GM08714 (cell line): ENCODE measurements around the gene PPP1R37.
A peak's percentile ranks its signal among the peaks of the same experiment; 100 is the strongest.

ENCODE experiments used
- H3K4me3 ChIP-seq: fragments of 200-500 bp; sonication (Bioruptor generic); 2 replicates; pipeline ENCODE4 v1.5.1; 2014; ENCODE audit warnings: mild to moderate bottlenecking, low read length, inconsistent platforms
- ZNF274 ChIP-seq: IDR thresholded peaks from 2 replicates; pipeline ENCODE4 v1.6.1; 2012; ENCODE audit warnings: mild to moderate bottlenecking, low read depth, low read length

The PPP1R37 gene

GRCh38 chr19:45092747-45093678 lies at the start of gene PPP1R37:
PPP1R37 (plus strand) TSS chr19:45093179; CDS start chr19:45093326, 147 bp downstream.
- peak within 1 kb of the TSS; percentile 91 for H3K4me3 ChIP-seq
- no peak for TF ChIP-seq ZNF274

- H3K4me3 ChIP-seq, result no peak overlapping the region
- TF ChIP-seq ZNF274, result no peak
These were observed 47.2 kb upstream of the PPP1R37 start for GRCh38 chr19:45045671-45046353.

GRCh38 chr19:45046355-45046754 lies 46.6 kb upstream of the PPP1R37 start:
- no peak for TF ChIP-seq ZNF274
- H3K4me3 ChIP-seq, result no peak overlapping the region

- no peak for TF ChIP-seq ZNF274
- peak overlapping the region; percentile 49; the same call in 1 of the 2 replicates for H3K4me3 ChIP-seq
These were observed 45.7 kb upstream of the PPP1R37 start for GRCh38 chr19:45047188-45047797.

DNA sequence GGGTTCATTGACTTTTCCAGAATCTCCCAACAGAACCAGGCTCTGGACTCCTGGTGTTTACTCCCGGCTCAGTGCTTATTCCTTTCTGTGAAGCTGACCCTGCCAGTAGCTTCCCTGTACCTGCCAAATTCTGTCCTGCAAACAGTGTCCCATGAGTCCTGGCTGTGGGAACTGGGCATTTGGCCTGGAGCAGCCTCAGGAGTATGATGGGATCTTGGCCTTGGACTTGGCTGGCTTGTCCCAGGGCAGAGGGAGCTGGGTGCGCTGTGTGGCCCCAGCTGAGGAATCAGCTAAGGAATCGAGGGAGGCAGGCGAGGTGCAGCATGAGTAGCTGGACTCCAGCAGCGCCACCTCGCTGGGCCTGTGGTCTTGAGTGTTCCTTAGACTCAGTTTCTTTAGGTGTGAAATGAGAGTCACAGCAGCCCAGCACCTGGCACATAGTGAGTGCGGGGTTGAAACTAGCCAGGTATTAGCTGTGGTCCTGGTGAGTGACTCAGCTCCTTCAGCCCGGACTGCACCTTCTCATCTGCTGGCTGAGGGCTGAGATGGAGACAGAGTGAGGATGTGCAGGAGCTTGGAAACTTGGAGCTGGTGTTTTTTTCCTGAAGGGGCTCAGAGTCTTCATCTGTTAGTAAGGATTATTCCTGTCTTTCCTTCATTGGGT lies 43.8 kb upstream of the PPP1R37 start:
- no peak for TF ChIP-seq ZNF274
- H3K4me3 ChIP-seq, result no peak overlapping the region

DNA sequence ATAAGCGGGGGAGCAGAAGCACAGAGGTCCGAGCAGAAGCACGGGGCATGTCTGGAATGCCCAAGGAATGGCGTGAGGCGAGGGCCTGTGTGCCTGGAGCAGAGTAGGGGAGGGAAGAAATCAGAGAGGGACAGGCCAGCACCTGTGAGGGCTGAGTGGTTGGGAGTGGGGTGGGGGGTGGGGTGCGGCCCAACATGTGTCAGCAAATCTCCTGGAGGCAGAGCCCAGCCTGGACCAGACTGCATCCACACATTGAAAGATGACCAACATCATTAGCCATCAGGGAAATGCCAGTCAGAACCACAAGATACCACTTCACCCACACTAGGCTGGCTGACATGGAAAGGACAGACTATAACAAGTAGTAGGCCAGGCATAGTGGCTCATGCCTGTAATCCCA lies 42.9 kb upstream of the PPP1R37 start:
- H3K4me3 ChIP-seq, result no peak overlapping the region
- TF ChIP-seq ZNF274, result no peak

GRCh38 chr19:45051929-45052579 lies 40.9 kb upstream of the PPP1R37 start:
- no peak overlapping the region for H3K4me3 ChIP-seq
- TF ChIP-seq ZNF274, result no peak

DNA sequence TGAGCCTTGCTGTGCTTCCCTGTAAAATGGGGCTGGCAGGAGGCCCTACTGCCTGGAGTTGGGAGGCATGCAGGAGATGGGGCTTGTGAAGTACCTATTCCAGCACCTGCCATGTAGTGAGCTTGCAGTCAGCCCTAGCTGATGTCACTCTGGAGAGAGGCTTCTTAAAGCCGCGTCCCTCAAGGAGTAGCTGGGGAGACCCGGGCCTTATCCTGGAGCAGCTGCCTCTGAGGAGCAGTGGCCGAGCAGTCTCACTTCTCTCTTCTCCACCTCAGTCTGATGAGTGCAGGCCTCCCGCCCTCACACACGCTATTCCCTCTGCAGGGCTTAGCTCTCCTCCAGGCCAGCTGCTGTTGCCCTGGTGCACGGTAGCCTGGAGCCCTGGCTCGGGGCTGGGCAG lies 36.1 kb upstream of the PPP1R37 start:
- TF ChIP-seq ZNF274, result no peak
- no peak overlapping the region for H3K4me3 ChIP-seq

DNA sequence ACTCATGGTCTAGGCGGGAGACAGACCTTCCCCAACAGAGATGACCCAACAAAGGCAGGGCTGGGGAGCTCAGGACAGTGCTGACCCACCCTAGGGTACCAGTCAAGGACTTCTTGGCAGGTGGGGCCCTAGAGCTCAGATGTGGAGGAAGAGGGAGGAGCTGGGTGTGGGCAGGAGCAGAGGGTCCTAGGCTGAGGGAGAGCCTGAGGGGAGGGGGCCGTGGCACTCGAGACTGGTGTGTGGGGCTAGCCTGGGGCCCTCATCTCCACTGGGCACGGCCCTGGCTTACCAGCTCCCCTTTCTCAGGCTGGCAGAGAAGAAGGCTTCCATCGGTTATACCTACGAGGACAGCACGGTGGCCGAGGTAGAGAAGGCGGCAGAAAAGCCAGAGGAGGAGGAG lies 35.5 kb upstream of the PPP1R37 start:
- TF ChIP-seq ZNF274, result no peak
- H3K4me3 ChIP-seq, result no peak overlapping the region

DNA sequence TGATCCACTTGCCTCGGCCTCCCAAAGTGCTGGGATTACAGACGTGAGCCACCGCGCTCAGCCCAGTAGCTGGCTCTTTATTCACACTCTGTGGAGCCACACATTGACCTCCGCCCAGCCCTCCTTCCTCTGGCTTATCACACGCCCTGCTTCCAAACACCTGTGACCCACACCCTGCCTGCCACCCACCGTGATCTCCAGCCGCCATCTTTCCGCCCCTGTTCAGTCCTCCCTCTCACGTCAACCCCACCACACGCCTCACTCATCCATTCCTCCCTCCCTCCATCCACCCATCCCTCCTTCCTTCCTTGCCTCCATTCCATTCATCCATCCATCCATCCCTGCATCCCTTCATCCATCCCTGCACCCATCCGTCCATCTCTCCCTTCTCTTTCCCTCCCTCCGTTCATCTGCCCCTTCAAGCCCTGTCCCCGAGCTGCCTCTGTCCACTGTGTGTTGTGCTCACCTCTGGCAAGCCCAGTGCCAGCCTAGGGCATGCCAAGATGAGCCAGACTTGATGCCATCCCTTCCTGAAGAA lies 34.3 kb upstream of the PPP1R37 start:
- no peak for TF ChIP-seq ZNF274

DNA sequence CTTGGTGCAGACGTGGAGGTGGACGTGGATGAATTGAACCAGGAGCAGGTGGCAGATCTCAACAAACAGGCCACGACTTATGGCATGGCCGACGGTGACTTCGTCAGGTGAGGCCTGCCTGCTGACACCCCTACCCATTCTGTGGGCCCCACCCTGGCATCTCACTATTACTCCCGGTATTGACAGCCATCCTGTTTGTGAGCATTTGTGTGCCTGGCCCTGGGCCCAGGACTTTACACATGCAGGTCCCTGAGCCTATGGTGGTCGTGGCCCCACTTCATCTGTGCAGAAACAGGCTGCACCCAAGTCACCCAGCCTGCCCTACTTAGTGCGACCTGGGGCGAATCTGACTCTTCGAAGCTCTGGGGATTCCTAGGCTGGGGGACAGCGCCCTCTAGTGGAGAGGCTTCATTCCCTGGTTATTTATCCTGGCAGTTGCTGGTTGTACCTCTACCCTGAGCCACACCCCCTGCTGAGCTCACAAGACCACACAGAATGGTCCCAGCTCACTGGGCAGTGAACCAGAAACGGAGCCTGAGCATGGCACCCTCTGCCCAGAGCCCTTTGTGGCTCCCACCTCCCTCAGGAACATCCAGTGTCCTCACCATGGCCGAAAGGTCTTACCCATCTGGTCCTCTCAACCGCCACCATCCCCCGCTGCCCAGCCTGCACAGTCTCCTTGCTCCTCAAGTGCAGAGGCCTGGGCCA lies 33.6 kb upstream of the PPP1R37 start:
- TF ChIP-seq ZNF274, result no peak

More for the DNA sequence above, 34.3 kb upstream of the PPP1R37 start:
- no peak overlapping the region for H3K4me3 ChIP-seq

DNA sequence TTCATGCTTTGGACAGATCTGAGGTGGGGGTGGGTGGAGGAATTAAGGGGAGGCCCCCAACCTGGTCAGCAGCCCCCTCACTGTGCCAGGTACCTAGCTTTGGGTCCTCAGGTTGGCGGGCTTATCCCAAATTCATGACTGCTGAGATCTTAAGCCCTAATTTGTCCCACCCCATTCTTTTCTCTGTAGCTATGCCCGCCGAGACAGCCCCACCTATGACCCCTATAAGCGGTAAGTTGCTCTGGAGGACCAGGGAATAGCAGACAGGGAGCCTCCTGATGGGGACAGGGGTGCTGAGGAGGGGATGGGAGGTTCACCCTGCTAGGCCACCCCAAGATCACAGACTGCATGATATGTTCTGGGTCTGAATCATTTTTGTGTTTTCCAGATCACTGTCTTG lies 31.0 kb upstream of the PPP1R37 start:
- no peak for TF ChIP-seq ZNF274
- H3K4me3 ChIP-seq, result no peak overlapping the region

More for the DNA sequence above, 33.6 kb upstream of the PPP1R37 start:
- no peak overlapping the region for H3K4me3 ChIP-seq
